ENCODE measurements around the gene NAALADL2.

The NAALADL2 gene

DNA sequence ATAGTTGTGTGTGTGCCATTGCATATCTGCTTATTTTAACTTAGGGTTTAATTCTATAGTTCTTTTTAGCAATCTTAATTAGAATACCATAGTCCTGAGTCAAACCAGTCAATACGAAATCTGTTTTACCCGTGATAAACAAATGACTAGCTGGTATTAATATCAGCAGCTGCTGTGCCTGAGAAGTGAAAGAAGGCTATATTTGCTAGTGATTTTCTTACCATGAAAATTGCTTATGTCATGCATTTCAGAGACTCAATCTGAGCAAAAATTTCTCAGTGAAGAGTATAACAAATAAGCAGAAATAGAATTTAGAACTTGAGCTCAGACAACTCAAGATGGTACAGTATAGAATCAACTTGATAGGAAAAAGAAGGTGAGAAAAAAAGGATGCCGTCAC lies 820.4 kb downstream of the NAALADL2 start:
- DNase-seq (ENCODE audit: low read depth), result no peak

DNA sequence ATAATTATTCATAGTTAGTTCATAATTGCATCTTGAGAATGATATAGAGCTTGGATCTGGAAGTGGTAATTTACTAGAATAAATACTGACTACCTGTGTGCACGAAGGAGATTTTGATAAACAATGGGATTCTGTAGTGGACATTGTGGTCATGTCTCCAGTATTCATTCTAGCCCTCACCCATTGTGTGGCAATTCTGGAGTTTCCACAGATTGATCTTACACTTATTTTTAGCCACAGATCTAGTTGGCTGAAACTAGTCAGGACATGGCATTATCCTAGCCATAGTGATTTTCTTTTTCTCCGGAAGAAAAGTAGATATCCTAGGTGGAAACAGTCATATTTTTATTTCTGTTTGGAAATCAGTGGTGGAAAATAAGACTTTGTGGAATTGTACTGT lies 833.1 kb downstream of the NAALADL2 start:
- no peak for DNase-seq (ENCODE audit: low read depth)

DNA sequence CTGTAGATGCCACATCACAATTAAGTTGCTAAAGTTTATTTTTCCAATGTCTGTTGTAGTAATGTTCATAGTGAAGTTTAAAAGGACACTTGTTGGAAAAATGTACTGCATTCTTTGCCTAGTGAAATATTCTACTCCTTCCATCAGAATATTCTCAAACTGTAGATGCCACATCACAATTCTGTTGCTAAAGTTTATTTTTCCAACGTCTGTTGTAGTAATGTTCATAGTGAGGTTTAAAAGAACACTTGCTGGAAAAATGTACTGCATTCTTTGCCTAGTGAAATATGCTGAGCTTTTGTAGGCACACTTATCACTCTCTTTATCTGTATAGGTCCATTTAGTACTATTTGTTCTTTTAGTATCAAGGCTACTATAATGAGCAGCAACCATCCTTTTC lies 836.1 kb downstream of the NAALADL2 start:
- no peak for DNase-seq (ENCODE audit: low read depth)

DNA sequence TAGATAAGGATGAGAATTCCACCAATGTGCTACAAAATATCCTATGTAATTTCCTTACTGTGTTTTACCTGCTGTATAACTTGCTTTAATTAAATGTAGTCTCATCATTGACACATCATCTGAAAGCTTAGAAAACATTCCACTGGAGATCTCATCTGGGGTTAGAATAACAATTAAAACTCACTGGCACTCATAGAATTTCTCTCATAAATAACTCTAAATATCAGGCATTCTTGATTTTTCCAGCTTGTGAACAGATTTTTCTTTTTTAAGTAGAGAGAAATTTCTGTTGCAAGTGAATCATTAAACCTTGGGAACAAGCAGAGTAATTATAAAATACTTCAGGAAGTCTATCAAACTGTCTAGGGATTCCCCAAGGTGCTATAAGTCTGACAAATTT lies 843.8 kb downstream of the NAALADL2 start:
- no peak for DNase-seq (ENCODE audit: low read depth)

DNA sequence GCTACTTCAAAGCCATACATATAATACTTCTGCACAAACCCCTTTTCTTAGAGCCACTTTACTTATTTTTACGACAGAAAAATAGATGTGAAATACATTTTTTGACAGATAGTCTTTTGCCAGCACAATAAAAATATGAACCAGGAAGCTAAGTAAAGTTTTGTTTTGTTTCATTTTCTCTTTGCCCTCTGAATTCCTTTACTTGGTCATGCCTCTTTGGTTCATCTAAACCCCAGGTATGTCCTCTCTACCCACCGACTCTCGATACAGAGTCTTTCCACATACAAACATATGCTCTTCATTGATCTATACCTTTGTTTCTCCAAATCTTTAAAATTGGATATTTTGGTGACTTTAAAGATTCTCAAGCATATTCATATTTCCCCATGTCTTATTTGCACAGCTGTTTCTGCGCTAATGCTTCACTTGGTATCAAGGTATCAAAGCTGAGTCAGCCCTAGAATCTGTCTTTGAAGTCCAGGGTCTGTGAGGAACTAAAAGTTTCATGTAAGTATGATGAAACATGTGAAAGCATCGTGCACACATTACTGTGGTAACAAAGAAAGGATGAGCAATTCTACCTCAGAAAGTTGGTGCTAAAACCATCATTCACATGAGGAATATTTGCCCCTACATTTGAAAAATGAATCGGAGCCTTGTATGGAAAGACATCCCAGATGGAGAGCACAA lies 845.4 kb downstream of the NAALADL2 start:
- no peak for DNase-seq (ENCODE audit: low read depth)

DNA sequence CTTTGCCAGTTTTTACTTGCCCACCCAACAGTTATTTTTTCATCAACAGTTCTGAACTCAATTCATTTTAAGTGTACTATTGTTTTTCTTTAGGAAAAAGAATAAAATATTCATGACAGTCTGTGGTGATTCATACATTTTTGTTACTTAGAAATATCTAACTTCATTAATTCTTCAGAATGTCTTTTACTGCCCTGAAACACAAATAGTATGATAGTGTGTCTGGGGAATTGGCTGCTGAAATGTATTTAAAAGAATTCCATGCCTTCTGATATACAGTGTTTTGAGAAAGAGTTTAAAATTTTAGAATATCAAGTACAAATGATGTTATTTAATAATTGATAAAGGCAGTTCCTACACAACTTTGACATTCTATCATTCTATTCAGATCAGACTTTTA lies 854.1 kb downstream of the NAALADL2 start:
- no peak for DNase-seq (ENCODE audit: low read depth)

DNA sequence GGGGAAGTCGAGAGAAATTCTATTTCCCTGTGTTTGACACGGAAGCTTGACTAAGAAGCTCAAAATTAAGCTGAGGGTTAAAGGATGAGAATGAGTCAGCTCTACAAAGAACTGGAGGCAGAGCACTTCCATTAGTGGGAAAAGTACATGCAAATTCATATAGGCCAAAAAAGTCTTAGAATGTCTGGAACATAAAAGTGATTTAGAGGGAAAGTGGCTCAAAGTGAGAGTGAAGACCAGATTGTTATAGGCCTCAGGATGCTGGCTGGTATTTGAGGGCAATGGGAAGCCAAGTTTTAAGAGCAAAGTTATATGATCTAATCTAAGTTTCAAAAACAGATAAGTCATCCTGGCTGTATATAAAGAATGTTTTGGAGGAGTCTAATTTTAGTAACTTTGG lies 857.3 kb downstream of the NAALADL2 start:
- no peak for DNase-seq (ENCODE audit: low read depth)

DNA sequence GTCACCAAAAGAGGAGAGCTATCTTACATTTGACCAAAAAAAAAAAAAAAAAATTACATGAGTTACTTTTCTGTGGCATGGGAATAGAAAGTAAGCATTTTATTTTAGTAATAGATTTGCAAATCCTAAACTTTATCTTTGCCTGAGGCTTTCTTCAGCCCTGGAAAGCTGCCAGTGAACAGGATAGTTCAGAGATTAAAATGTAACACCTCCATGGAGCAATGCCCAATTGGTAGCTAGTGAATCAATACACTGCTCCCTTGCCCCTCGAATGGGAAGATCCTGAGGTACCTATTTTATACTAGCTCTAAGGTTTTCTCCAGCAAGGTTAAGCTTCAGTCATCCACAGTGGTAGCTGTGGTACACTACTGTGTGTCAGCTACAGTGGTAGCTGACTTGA lies 867.1 kb downstream of the NAALADL2 start:
- DNase-seq (ENCODE audit: low read depth), result no peak

DNA sequence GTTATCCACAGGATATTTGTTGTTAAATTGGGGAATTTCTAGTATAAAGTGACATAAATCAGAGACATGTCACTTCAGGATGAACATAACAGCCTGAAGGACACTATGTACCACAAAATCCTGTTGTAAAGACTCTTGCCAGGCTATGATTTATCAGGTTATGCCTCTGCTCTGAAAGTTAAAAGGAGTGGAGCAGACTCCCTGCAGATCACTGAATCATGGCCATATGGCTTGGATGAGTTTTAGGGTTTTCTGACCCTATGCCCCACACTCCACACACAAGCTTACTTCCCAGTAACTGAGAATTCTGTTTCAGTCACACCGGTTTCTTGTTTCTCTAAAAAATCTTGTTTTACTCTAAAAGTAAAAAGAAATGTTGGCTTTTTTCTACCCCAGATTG lies 869.4 kb downstream of the NAALADL2 start:
- no peak for DNase-seq (ENCODE audit: low read depth)

DNA sequence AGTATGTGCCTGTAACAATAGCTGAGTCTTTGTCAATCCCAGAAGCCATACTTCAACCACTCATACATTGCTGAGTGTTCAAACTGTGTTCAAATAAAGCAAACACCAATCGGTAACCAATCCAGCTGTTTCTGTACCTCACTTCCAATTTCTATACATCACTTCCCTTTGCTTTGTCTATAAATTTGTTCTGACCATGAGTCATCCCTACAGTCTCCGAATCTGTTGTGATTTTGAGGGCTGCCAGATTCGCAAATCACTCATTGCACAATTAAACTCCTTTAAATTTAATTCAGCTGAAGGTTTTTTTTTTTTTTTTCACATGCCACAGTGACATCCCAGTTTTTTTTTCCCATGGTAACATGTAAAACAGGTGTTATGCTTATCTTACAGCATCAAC lies 870.3 kb downstream of the NAALADL2 start:
- DNase-seq (ENCODE audit: low read depth), result no peak

DNA sequence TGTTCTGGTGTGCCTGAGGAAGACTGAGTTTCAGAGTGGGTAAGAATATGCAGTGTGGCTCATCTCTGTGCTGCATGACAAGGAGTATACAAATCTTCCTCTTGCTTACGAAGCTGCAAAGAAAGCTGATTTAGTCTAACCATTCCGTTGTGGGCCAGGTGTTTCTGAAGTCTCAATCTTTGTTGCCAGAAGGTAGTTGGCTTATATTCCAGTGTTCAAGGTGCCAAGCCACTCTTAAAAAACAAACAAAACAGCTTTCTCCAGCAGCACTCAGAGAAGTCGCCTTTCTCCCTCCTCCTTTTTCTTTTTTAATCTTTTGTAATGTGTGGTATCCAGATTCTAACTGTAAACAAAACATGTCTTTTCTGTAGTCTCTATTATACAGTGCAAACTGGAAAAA lies 872.4 kb downstream of the NAALADL2 start:
- DNase-seq (ENCODE audit: low read depth), result no peak

DNA sequence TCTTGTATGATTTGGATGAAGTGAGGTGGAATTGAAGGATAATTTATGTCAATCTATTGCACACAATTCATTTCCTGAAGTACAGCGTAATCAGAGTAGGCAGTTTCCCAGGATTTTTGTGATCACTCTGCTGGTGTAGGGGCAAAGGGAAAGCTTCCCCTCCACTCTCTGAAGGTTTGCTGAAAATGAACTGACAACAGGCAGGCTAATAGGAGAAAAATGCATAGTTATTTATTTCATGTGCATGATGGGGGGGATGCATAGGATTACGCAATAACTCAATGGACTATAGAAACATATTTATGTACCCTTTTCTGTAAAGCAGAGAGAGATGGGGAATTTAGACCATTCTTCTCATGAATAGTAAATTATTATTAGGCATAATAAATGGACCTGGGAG lies 872.9 kb downstream of the NAALADL2 start:
- DNase-seq (ENCODE audit: low read depth), result no peak

DNA sequence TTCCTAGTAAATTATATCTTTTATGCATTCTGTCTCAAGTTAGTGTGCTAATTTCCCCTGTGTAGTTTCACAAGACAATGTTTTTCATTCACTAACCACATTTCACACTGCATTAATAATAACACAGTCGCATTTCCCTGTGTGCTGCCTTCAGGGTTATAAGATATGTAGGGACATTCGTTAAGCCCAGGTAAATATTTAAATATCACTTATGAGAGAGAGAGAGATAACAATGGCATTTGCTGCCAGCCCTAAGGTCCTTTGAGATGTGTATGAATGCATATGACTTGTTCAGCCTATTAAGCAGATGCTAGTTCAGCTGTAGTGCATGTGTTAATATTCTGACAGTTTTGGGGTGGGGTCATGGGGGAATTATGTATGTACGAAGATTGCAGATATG lies 876.7 kb downstream of the NAALADL2 start:
- DNase-seq (ENCODE audit: low read depth), result no peak

DNA sequence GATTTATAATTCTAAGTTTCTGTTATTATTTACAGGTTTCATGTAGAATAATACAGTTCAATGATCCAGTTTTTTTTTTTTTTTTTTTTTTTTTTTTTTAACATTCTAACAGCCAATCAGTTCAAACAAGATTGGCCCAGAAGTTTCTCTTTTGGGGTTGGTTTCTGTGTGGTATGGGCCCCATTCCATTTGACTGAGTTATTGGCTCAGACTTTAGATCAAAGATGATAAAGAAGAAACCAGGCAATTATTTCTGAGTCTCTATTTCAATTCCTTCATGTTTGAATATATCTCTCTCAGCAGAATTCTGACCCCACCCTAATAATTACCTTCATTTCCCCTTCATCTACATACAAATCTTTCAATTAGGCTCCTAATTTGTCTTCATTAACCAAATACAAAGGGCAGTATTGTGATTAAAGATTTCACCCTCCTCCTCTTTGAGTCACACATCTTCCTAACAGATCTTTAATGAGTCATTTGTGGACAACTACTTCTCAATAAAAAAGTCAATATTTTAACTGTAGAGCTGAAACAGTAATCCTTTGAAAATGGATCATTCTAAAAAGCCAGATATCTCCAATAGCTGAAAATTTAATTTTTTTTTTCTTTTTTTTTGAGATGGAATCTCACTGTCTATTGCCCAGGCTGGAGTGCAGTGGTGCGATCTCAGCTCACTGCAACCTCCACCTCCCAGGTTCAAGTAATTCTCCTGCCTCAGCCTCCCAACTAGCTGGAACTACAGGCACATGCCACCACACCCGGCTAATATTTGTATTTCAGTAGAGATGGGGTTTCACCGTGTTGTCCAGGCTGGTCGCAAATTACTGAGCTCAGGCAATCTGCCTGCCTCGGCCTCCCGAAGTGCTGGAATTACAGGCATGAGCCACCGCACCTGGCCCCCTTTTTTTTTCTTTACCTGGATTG lies 878.8 kb downstream of the NAALADL2 start:
- no peak for DNase-seq (ENCODE audit: low read depth)

DNA sequence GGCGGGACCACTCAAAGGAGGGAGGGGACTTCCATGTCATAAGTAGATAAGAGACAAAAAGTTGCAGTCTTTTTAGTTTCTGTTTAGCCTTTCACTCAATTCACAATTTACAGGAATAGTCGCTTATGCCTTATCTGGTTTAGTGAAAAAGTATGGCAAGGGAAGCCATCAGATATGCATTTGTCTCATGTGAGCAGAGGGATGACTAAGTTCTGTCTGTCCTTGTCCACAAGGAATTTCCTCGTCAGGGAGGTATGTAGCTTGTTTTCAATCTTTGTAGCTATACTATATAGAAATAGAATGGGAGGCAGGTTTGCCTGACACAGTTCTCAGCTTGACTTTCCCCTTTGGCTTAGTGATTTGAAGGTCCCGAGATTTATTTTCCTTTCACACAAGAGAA lies 882.8 kb downstream of the NAALADL2 start:
- DNase-seq (ENCODE audit: low read depth), result no peak

DNA sequence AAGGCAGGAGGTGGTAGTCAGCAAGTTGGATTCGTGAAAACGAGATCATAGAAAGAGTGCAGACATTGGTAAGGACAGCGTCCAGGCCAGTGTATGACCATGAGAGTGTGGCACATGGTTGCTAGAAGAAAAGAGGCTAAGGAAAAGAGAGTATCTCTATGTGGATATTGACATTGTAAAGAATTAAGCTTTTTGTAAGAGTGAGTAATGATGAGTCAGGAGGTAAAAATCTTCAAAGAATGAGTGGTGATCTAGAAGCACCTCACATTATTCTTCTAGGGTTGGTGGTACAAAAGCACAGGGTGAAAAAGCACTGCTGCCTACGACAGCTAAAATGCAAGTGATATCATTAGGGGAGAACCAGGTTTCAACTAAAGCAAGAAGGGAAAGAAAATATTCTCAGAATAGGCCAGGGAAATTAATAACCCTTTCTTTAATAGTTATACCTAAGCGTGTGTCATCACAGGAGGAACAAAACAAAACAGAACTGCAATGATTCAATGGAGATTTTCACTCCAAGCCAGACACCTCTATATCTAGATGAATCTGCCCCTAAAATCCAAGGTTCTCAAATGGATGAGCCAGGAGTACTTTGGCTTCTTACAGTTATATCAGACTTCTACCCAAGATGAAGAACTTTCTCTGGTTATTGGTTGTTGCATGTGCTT lies 884.7 kb downstream of the NAALADL2 start:
- no peak for DNase-seq (ENCODE audit: low read depth)

DNA sequence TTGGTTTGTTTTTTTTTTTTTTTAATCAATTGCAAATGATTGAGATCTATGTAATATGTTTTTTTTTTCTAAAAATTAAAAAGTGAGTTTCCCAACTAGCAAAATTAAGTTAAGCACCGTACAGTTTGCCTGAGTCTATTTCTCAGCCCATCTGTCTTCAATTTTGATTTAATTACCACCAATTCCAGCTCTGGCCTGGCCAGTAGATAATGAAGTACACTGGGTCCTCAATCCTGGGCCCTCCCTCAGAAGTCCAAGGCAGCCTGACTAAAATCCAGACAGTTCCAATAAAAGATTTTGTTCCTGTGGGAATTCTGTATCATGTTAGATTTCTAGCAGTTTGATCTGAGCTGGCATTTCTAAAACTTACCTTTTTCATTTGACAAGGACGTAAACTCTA lies 887.2 kb downstream of the NAALADL2 start:
- no peak for DNase-seq (ENCODE audit: low read depth)

DNA sequence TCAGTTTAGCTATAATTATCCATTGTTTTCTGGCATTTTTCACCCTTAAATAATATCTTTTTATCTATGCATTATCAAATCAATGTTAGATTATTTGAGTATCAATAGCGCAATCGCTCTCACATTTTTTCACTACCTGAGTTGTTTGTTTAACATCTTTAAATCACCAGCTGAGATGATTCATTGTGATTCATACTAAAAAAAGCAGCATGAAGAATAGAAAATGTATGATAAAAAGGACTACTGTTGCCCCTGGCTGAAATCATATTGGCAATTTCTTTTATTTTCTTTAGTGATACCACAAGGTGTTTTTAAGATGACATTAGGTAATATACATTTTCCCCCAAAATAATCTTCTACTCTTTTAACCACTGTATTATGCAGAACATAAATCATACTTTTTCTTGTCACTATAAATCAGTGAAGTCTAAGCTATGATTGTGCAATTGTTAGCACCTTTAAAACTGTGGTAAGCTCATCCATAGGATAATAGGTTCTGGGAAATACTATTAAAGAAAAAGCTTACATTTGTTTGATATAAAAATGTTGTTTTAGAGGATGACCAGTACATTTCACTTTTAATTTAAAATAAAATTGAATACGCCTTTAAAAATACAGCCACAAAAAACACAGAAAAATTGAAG lies 889.1 kb downstream of the NAALADL2 start:
- DNase-seq (ENCODE audit: low read depth), result no peak

DNA sequence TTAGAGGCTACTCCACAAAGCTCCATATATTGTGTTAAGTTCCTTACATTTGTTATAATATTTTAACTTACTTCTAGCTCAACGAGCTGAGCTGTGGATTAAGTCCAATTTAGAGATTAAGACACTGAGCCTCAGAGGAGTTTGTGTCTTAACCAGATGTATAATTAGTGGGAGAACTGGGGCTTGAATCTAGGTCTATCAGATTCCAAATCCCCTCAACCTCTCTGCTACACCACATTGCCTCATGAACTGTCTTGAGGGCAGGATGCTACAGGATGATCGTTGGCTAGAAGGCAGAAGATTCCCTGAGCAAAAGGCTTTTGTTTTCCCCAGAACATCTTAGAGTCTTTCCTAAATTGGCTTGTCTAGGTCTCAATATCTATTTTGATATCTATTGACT lies 890.8 kb downstream of the NAALADL2 start:
- no peak for DNase-seq (ENCODE audit: low read depth)

DNA sequence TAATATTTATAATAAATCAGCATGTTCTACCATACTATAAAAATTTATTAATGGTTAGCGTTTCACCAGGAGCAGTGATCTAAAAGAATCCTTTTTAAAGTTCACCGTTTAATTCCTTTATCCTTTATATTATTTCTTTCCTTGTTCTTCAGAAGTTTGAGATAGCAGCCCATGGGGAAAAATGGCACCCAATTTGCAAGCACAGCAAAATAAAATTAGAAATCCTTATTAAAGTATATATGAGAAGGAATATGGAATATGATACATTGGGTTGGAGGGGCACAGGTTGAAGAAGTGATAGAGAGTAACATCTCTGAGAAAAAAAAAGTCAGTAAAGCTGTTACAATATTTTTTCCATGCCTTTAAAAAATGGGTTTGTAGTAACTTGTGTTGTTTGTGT lies 892.0 kb downstream of the NAALADL2 start:
- DNase-seq (ENCODE audit: low read depth), result no peak

DNA sequence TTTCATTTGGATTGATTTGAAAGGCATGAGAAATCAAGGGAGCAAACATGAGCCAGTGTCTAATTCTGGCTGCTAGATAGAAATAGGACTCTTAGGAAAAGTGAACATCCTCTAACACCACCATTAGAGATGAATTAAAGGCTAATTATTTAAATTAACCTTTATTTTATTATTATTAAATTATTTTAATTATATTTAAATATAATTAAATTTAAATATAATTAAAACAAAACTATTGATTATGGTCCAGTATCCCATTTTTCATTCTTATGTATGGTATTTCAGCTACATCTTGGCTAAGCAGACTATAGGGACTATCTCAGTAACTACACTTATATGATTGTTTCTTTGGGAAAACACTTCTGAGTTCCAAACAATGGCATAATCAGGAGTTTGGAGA lies 904.8 kb downstream of the NAALADL2 start:
- DNase-seq (ENCODE audit: low read depth), result no peak

DNA sequence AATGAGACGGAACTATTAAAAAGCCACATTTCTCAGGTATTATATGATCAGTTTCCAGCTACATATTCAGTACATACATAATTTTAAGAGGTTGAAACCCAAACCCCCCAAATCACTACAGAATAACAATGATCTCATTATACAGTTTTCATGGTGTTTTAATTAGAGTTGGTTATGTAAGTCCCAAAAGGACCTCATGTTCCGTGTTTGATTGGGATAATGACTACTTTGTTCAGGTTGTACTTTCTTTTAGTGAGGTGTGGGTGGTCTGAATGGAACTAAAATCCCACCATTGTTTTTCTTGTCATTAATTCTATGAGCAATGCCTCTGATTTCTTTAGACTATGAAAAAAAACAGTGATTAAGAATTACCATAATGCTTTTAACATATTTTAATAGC lies 905.6 kb downstream of the NAALADL2 start:
- no peak for DNase-seq (ENCODE audit: low read depth)

DNA sequence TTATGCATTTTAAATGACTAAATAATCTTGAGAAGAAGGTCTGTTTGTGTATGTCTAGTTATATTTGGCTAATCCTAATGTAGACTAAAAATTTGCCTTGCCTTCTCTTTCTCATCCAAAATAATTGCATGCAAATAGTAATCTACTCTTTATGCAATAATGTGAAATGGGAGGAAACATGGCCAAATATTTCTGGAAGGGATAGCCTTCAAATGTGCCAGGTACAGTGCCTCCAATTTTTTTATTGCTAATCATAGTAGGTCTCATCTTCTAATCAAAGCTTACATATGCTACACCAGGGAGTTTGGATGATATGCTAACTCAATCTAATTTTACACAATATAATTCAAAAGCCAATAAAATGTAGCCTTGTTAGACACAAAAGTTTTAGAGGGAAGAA lies 911.3 kb downstream of the NAALADL2 start:
- DNase-seq (ENCODE audit: low read depth), result no peak

All from T-helper 22 cell (primary cell).